Pericardium fibroblast (primary cell): ENCODE measurements around the gene RNF166. TPM values are rescaled to one million over a fixed set of nuclear protein-coding genes. Genes with fewer than 3 reads are reported as not detected.

Experiments
- total RNA-seq: library from RNA; depleted of rRNA; stranded (reverse); fragments of >200 nt; gene quantifications from 2 replicates; pipeline ENCODE4 v1.2.3, GENCODE V29; 2015

Gene RNF166, protein sequence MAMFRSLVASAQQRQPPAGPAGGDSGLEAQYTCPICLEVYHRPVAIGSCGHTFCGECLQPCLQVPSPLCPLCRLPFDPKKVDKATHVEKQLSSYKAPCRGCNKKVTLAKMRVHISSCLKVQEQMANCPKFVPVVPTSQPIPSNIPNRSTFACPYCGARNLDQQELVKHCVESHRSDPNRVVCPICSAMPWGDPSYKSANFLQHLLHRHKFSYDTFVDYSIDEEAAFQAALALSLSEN
- 16.9 and 22.3 TPM in 2 replicates for total RNA-seq

DNA sequence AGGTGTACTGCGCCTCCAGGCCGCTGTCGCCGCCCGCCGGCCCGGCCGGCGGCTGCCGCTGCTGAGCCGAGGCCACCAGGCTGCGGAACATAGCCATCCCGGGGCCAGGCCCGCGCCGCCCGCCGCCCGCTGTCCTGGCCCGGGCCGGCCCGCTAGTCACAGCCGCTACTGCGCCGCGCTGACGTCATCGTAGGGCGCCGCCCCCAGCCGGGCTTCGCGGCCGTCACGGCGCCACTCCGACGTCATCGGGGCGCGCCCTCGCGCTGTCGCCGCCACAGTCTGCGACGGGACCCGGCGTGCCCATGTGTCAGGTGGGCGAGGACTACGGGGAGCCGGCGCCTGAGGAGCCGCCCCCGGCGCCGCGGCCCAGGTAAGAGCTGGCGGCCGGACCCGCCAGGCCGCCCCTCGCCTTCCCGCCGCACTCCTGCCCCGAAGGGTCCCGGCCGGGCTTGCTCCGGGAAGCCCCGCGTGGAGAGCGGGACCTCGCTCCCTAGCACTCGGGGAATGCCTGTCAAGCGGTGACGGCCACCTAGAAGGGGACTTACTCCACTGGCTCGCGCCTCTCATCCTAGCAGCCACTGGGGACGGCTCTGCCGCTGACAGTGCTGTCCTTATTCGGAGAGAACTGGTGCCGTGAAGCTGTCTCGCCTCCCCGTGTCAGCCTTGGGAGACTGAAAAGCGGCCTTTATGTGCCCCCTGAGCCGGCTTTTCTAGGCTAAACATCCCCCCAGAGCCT lies at the start of gene RNF166, which contains the start of gene CTU2:
Gene RNF166 (minus strand): TSS at position 180 of the 736 bp plus-strand sequence. CDS start 83 bp downstream, at position 97.
Gene CTU2 (plus strand): TSS at position 275 of the 736 bp plus-strand sequence. CDS start 28 bp downstream, at position 303.

DNA sequence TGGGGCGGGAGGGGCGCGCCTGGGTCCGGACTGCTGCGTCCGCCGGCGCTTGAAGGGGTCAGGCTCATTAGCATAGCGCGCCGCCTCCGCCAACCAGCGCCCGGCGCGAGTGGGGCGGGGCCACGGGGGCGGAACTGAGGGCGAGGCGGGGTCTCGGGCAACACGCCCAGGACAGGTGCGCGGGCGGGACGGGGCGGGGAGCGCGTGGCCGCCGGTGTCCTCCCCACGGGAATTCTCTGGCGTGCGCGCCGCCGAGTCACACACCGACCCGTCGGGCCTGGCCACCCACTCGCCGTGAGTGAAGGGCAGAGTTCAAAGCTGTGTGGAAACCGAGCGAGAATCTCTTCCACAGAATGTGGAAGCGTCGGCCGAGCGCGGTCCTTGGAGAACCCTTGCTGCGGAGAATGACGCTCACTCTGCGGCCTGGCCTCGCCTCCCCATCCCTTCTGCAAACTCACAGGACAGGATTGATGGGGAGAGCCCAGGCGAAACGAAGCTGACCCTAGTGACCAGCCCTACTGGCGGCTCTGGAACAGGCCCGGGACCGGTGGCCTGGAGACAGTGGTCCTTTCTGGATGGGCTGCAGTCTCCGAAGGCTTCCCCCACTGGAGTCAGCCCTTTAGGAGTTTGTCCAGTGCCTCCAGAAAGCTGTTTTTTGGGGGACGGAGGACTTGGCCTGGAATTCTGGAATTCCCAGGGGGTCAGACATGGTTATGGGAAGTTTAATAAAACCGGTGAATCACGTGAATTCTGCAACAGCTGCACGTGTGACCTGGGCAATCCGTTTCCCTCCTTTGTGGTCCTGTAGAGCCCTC lies 19.6 kb downstream of the RNF166 start, which contains the start of gene SNAI3:
Gene SNAI3 (minus strand): TSS at position 69 of the 815 bp plus-strand sequence. CDS start 101 bp downstream, outside the sequence.

DNA sequence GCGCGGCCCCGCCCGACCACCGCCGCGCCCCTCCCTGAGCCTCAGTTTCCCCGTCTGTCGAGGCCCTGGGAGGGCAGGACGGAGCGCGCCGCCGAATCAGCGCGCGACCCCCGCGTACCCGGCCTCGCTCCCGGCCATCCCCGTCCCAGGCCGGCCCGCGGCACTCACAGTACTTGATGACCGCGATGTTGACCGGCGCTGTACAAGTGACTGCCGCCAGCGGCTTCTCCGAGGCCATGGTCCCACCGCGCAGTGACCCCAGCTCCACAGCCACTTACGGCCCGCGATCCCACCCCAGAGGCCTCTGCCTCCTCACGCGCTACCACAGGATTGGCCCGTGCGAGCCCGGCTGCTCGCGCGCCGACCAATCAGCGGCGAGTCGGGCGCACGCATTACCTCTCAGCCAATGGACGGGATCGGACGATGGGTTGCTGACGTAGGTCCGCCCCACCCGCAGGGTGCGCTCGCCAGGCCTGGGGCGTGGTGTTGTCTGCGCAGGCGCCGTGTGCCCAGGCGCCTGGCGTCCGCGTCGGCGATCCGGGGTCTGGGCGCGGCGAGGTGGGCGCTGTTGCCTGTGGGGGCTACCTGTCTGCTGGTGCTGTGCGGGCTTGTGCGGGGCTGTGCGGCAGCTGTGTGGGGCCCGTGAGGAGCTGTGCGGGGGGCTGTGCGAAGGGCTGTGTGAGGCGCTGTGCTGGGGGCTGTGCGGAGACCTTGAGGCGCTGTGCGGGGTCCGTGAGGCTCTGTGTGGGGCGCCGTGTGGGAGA lies 43.2 kb downstream of the RNF166 start, which contains the start of gene MVD:
Gene MVD (minus strand): TSS at position 249 of the 764 bp plus-strand sequence. CDS start 11 bp downstream, at position 238.

DNA sequence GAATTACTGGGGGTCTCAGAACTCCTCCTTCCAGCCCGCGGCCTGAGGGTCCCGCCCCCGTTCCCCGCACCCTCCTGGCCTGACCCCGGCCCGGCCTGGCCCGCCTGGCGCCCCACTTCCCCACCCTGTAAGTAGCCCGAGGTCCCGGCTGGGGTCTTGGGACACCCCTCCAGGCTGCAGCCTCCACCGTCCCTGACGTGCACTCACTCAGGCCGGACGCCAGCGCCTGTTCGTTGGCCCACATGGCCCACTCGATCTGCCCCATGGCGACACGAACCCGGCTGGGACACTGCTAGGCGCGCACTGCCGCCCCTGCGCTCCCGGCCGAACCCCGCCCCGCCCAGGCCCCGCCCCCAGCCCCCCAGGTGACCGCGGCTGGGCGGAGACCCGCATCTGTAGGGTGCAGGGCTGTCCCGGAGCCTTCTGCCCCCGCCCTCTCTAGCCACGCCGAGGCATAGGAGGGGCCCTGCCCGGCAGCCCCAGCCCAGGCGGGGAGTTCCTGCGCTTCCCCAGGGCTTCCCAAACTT lies 55.4 kb downstream of the RNF166 start, which contains the start of gene CYBA:
Gene CYBA (minus strand): TSS at position 305 of the 527 bp plus-strand sequence. CDS start 40 bp downstream, at position 265.

Other genes starting within 250 kb of the RNF166 start
- gene ZC3H18, start 136.0 kb downstream of the RNF166 start, total RNA-seq = 12.1 and 13.0 TPM in 2 replicates
- gene IL17C, start 67.8 kb downstream of the RNF166 start, total RNA-seq = not detected in 2 replicates
- 145 and 261 TPM in 2 replicates for gene CYBA, start 55.4 kb downstream of the RNF166 start, total RNA-seq
- gene MVD, start 43.3 kb downstream of the RNF166 start, total RNA-seq = 78.5 and 111 TPM in 2 replicates
- not detected in 2 replicates for gene SNAI3, start 19.9 kb downstream of the RNF166 start, total RNA-seq
- 9.1 and 13.4 TPM in 2 replicates for gene CTU2, start 95 bp upstream of the RNF166 start, total RNA-seq
- gene PIEZO1, start 78.8 kb upstream of the RNF166 start, total RNA-seq = 126 and 134 TPM in 2 replicates
- 1.5 and 5.4 TPM in 2 replicates for gene CDT1, start 97.4 kb upstream of the RNF166 start, total RNA-seq
- 198 and 228 TPM in 2 replicates for gene APRT, start 105.5 kb upstream of the RNF166 start, total RNA-seq
- gene GALNS, start 150.5 kb upstream of the RNF166 start, total RNA-seq = 33.0 and 37.8 TPM in 2 replicates
- 52.2 and 58.0 TPM in 2 replicates for gene TRAPPC2L, start 150.7 kb upstream of the RNF166 start, total RNA-seq
- not detected in 2 replicates for gene PABPN1L, start 160.3 kb upstream of the RNF166 start, total RNA-seq